ENCODE data around the gene LURAP1L. TPM values are rescaled to one million over a fixed set of nuclear protein-coding genes. Genes with fewer than 3 reads are reported as not detected.

The LURAP1L gene
- polyA plus RNA-seq, 1 donor (not counting 4 experiments of a cell fraction or from before 2014, with no cell fraction given) = 25.0 TPM

GRCh38 chr9:12855066-12855465 lies 80.2 kb downstream of the LURAP1L start:
- Histone ChIP-seq H4K20me1 (ENCODE audit: control insufficient read depth, extremely low read depth, insufficient read depth, low read length) (no peaks in the 10 kb centered on the region), H3K9me3 (ENCODE audit: control insufficient read depth, low read depth, low read length) (no peaks in the 10 kb centered on the region), H3K4me3 (ENCODE audit: control insufficient read depth in 2 of 3, extremely low read depth in 1 of 3, insufficient read depth in 2 of 3, low read depth in 1 of 3, low read length in 3 of 3) (no peak overlapping the region), H3K27me3 (ENCODE audit: control insufficient read depth, extremely low read depth, insufficient read depth, low read length) (no peaks in the 10 kb centered on the region), H3K79me2 (ENCODE audit: control insufficient read depth, insufficient read depth, low read length) (no peaks in the 10 kb centered on the region), H3K4me2 (ENCODE audit: control insufficient read depth, extremely low read depth, insufficient read depth, low read depth, low read length) (no peak overlapping the region), H3K27ac (ENCODE audit: control insufficient read depth, insufficient read depth, low read length) (no peak overlapping the region), H3K9ac (ENCODE audit: control insufficient read depth, extremely low read depth, insufficient read depth, low read length) (no peak overlapping the region), H3K36me3 (ENCODE audit: control insufficient read depth in 2 of 2, extremely low read depth in 1 of 2, insufficient read depth in 2 of 2, low read length in 2 of 2) (no peaks in the 10 kb centered on the region), H3K4me1 (ENCODE audit: control insufficient read depth, extremely low read depth, insufficient read depth, low read length) (peaks cover 23% of the 10 kb centered on the region), H2AFZ (ENCODE audit: control insufficient read depth, low read length) (no peak overlapping the region), H3K9me1 (ENCODE audit: control insufficient read depth, extremely low read depth, insufficient read depth, low read length) (no peaks in the 10 kb centered on the region)
- FAIRE-seq = peak; percentile 17
- no peak for DNase-seq (ENCODE audit: low read depth, low spot score)
- dilution Hi-C loops (cut with MboI; ENCODE audit: extremely low pct_ligation_motif_present, low sequenced_read_pairs) = no loop called here
- TF ChIP-seq CTCF (optimal IDR thresholded peaks at IDR 0.05 in 1 of 3, IDR thresholded peaks at IDR 0.05 in 1 of 3, conservative IDR thresholded peaks at IDR 0.05 in 1 of 3; ENCODE audit: extremely low read depth in 1 of 3, insufficient read depth in 2 of 3, low read length in 3 of 3) (no peak), EZH2 (IDR thresholded peaks at IDR 0.05; ENCODE audit: low read length) (no peak)

DNA sequence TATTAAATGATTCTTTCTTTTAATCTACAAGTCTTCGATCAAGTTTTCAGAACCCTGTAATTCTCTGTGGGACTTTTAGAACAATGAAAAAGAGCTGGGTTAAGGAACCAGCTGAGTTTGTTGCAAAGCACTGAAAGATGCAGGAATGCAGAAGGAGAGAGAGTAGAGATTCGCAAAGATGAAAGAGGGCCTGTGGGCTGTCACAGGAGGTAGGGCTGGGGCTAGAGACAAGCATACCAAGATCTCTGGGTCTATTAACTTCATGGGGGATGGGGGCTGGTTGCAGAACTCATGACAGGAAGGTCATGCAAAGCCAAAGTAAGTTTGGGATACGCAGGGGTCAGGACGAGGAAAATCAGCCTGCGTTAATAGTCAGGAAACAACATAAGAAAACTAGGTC lies 81.8 kb downstream of the LURAP1L start:
- H4K20me1 ChIP-seq (ENCODE audit: control insufficient read depth, extremely low read depth, insufficient read depth, low read length) = no peaks in the 10 kb centered on the region
- FAIRE-seq = no peak
- H3K4me2 ChIP-seq (ENCODE audit: control insufficient read depth, extremely low read depth, insufficient read depth, low read depth, low read length) = no peak overlapping the region
- H3K9me3 ChIP-seq (ENCODE audit: control insufficient read depth, low read depth, low read length) = no peaks in the 10 kb centered on the region
- no peaks in the 10 kb centered on the region for H3K79me2 ChIP-seq (ENCODE audit: control insufficient read depth, insufficient read depth, low read length)
- H3K27me3 ChIP-seq (ENCODE audit: control insufficient read depth, extremely low read depth, insufficient read depth, low read length) = no peaks in the 10 kb centered on the region
- dilution Hi-C loops (cut with MboI; ENCODE audit: extremely low pct_ligation_motif_present, low sequenced_read_pairs) = no loop called here
- no peak for TF ChIP-seq CTCF (optimal IDR thresholded peaks at IDR 0.05 in 1 of 3, IDR thresholded peaks at IDR 0.05 in 1 of 3, conservative IDR thresholded peaks at IDR 0.05 in 1 of 3; ENCODE audit: extremely low read depth in 1 of 3, insufficient read depth in 2 of 3, low read length in 3 of 3)
- TF ChIP-seq EZH2 (IDR thresholded peaks at IDR 0.05; ENCODE audit: low read length) = no peak
- H3K36me3 ChIP-seq (ENCODE audit: control insufficient read depth in 2 of 2, extremely low read depth in 1 of 2, insufficient read depth in 2 of 2, low read length in 2 of 2) = no peaks in the 10 kb centered on the region
- peaks cover 34% of the 10 kb centered on the region for H3K4me1 ChIP-seq (ENCODE audit: control insufficient read depth, extremely low read depth, insufficient read depth, low read length)
- H3K9me1 ChIP-seq (ENCODE audit: control insufficient read depth, extremely low read depth, insufficient read depth, low read length) = no peaks in the 10 kb centered on the region
- no peak overlapping the region for H3K9ac ChIP-seq (ENCODE audit: control insufficient read depth, extremely low read depth, insufficient read depth, low read length)
- no peak for DNase-seq (ENCODE audit: low read depth, low spot score)
- H3K4me3 ChIP-seq (ENCODE audit: control insufficient read depth in 2 of 3, extremely low read depth in 1 of 3, insufficient read depth in 2 of 3, low read depth in 1 of 3, low read length in 3 of 3) = no peak overlapping the region
- no peak overlapping the region for H3K27ac ChIP-seq (ENCODE audit: control insufficient read depth, insufficient read depth, low read length)
- H2AFZ ChIP-seq (ENCODE audit: control insufficient read depth, low read length) = no peak overlapping the region
